Fibroblast of lung (primary cell): ENCODE measurements around the gene MYH2. TPM values are rescaled to one million over a fixed set of nuclear protein-coding genes. Genes with fewer than 3 reads are reported as not detected.

Experiments used
- DNase-seq, 2 donors: peaks; one replicate each; pipeline versions ENCODE4 v3.0.0 to v3.0.0-alpha.2; 2010; ENCODE audit warnings: low read depth in 2 of 2
- H2AFZ ChIP-seq: 2 replicates; pipeline ENCODE4 v1.5.1; 2012; ENCODE audit warnings: low read length, control low read depth, inconsistent platforms
- H3K27ac ChIP-seq: 2 replicates; pipeline ENCODE4 v1.5.1; 2011; ENCODE audit warnings: low read length, control low read depth; ENCODE audit not compliant: insufficient read depth
- H3K27me3 ChIP-seq: 2 replicates; pipeline ENCODE4 v1.5.1; 2011; ENCODE audit warnings: mild to moderate bottlenecking, low read length; ENCODE audit not compliant: control insufficient read depth, insufficient read depth
- H3K36me3 ChIP-seq: 2 replicates; pipeline ENCODE4 v1.5.1; 2011; ENCODE audit warnings: low read length; ENCODE audit not compliant: control insufficient read depth, insufficient read depth
- H3K4me1 ChIP-seq: 2 replicates; pipeline ENCODE4 v1.5.1; 2011; ENCODE audit warnings: low read length; ENCODE audit not compliant: control insufficient read depth, insufficient read depth; ENCODE audit errors: extremely low read depth
- H3K4me2 ChIP-seq: 2 replicates; pipeline ENCODE4 v1.5.1; 2011; ENCODE audit warnings: low read length, control low read depth; ENCODE audit not compliant: insufficient read depth; ENCODE audit errors: extremely low read depth
- H3K4me3 ChIP-seq, 4 experiments: fragments of 200-600 bp in 1 of 4; sonication (generic) in 1 of 4; replicated peaks in 1 of 4; 2 replicates each; pipeline ENCODE4 v1.5.1; 2011 to 2016; ENCODE audit warnings: low read length in 4 of 4, low read depth in 3 of 4, mild to moderate bottlenecking in 3 of 4, control low read depth in 2 of 4, inconsistent platforms in 1 of 4, mixed read lengths in 1 of 4; ENCODE audit not compliant: insufficient read depth in 1 of 4; ENCODE audit errors: control extremely low read depth in 1 of 4
- H3K79me2 ChIP-seq: 2 replicates; pipeline ENCODE4 v1.5.1; 2012; ENCODE audit warnings: mild to moderate bottlenecking, low read length, inconsistent platforms; ENCODE audit not compliant: control insufficient read depth, insufficient read depth
- H3K9ac ChIP-seq: 2 replicates; pipeline ENCODE4 v1.5.1; 2011; ENCODE audit warnings: mild to moderate bottlenecking, low read length, control low read depth; ENCODE audit not compliant: insufficient read depth
- H3K9me3 ChIP-seq: 2 replicates; pipeline ENCODE4 v1.5.1; 2012; ENCODE audit warnings: low read depth, low read length; ENCODE audit not compliant: control insufficient read depth, insufficient read depth
- H4K20me1 ChIP-seq: 2 replicates; pipeline ENCODE4 v1.5.1; 2011; ENCODE audit warnings: low read length; ENCODE audit not compliant: control insufficient read depth, insufficient read depth; ENCODE audit errors: extremely low read depth
- EZH2 ChIP-seq: IDR thresholded peaks from 2 replicates; pipeline ENCODE4 v1.5.1; 2012; ENCODE audit warnings: low read length, control low read depth, mild to moderate bottlenecking; ENCODE audit errors: missing control alignments
- polyA minus RNA-seq: library from RNA; depleted of rRNA, polyadenylated mRNA; stranded (reverse); fragments of >200 nt; gene quantifications from 2 replicates; pipeline ENCODE4 v1.2.3, GENCODE V29; 2011; ENCODE audit warnings: low replicate concordance
- polyA plus RNA-seq, 2 donors: library from polyadenylated mRNA; depleted of rRNA in 1 of 2; stranded (reverse) in 1 of 2; unstranded in 1 of 2; fragments of >200 nt; gene quantifications; 2 replicates each; pipeline ENCODE4 v1.2.1, GENCODE V29; 2011 to 2012; ENCODE audit warnings: missing spikeins in 1 of 2
- total RNA-seq: library from RNA; depleted of rRNA; stranded (reverse); fragments of >200 nt; gene quantifications from 2 replicates; pipeline ENCODE4 v1.2.1, GENCODE V29; 2014
- TF ChIP-seq, protein P1 (sequence below), 2 donors: IDR thresholded peaks in 1 of 2; conservative IDR thresholded peaks in 1 of 2; 1 replicate in 1 of 2; 2 replicates in 1 of 2; pipeline ENCODE4 v1.5.1; 2011 to 2012; ENCODE audit warnings: low read length in 2 of 2, control low read depth in 1 of 2, inconsistent platforms in 1 of 2, low read depth in 1 of 2, mild to moderate bottlenecking in 1 of 2

MYH2 gene
- total RNA-seq = not detected in 2 replicates
- not detected in 2 replicates for polyA plus RNA-seq
- not detected in 2 replicates for polyA plus RNA-seq (2012)
- not detected in 2 replicates for polyA minus RNA-seq

DNA sequence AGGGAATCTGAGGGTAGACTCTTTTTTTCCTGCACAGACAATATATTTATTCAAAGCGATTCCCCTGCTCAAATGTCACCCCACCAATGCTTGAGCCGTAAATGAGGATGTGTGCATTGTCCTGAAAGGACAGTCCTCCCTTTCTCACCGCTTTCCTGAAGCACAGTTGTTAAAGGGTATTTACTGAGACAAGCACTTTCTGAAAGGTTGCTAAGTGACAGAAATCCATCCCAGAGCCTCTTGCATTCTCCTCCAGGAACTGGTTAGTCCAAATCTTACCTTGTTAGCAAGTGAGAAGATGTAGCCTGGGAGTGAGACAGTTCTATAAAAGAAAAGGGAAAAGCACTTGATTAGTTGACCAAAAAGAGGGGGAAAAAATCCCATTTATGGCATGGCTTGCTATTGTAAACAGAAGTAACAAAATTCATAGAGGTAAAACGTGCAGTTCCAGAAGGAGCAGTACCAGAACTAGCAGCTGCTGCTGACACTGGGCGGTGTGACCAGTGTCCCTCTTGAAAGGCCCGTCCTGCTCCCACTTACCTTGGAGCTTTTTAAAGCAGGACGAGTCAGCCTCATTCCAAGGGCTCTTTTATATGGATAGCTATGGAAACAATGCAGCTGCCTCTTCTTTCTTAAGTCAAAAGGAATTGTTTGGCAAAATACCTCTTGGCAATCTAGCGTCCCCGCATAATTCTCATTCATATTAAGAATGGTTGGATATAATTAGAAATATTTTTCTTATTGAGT lies at the start of gene MYH2:
TSS of gene MYH2 (minus strand) at position 563 of the 747 bp plus-strand sequence. CDS start 1,738 bp downstream, outside the sequence.
- Histone ChIP-seq H3K4me1 (no peaks in the 10 kb centered on the region), H3K4me3 (no peak within 1 kb of the TSS), H4K20me1 (no peaks in the 10 kb centered on the region), H2AFZ (no peak within 1 kb of the TSS), H3K36me3 (no peaks in the 10 kb centered on the region), H3K9me3 (no peaks in the 10 kb centered on the region), H3K9ac (no peak within 1 kb of the TSS), H3K4me2 (no peak within 1 kb of the TSS), H3K27ac (no peak within 1 kb of the TSS), H3K79me2 (no peaks in the 10 kb centered on the region), H3K27me3 (no peaks in the 10 kb centered on the region)
- TF ChIP-seq, protein P1, sequence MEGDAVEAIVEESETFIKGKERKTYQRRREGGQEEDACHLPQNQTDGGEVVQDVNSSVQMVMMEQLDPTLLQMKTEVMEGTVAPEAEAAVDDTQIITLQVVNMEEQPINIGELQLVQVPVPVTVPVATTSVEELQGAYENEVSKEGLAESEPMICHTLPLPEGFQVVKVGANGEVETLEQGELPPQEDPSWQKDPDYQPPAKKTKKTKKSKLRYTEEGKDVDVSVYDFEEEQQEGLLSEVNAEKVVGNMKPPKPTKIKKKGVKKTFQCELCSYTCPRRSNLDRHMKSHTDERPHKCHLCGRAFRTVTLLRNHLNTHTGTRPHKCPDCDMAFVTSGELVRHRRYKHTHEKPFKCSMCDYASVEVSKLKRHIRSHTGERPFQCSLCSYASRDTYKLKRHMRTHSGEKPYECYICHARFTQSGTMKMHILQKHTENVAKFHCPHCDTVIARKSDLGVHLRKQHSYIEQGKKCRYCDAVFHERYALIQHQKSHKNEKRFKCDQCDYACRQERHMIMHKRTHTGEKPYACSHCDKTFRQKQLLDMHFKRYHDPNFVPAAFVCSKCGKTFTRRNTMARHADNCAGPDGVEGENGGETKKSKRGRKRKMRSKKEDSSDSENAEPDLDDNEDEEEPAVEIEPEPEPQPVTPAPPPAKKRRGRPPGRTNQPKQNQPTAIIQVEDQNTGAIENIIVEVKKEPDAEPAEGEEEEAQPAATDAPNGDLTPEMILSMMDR (conservative IDR thresholded peaks at IDR 0.05 in 1 of 2, IDR thresholded peaks at IDR 0.05 in 1 of 2; ENCODE audit: low read depth in 1 of 2, low read length in 2 of 2) = no peak
- TF ChIP-seq EZH2 = no peak
- DNase-seq = no peak

DNA sequence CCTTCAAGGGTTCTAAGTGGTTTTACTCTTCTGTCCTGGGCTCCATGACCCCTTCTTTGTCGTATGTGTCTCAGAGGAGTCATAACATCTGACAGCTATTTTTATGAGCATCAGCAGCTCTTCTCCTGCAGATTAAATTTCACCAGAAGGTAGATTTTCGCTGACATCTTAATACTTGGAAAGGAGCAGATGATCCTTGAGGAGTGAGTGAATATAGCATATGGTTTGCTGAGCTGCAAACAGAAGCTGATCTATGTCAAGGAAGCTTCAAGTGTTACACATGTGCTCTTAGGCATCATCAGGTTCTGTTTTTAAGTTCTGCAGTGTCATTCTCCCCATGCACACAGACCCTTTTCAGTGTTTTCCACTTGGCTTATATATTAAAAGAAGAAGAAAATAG lies 49.2 kb upstream of the MYH2 start:
- no peaks in the 10 kb centered on the region for H3K27me3 ChIP-seq
- H3K9me3 ChIP-seq = no peaks in the 10 kb centered on the region
- H3K4me3 ChIP-seq = no peak overlapping the region
- no peaks in the 10 kb centered on the region for H3K79me2 ChIP-seq
- DNase-seq = no peak
- TF ChIP-seq EZH2 = no peak
- TF ChIP-seq, protein P1 (conservative IDR thresholded peaks at IDR 0.05 in 1 of 2, IDR thresholded peaks at IDR 0.05 in 1 of 2; ENCODE audit: low read depth in 1 of 2, low read length in 2 of 2) = no peak
- no peaks in the 10 kb centered on the region for H3K36me3 ChIP-seq
- no peak overlapping the region for H3K9ac ChIP-seq
- no peaks in the 10 kb centered on the region for H3K4me1 ChIP-seq
- no peak overlapping the region for H3K27ac ChIP-seq
- no peak overlapping the region for H2AFZ ChIP-seq
- H3K4me2 ChIP-seq = no peak overlapping the region
- no peaks in the 10 kb centered on the region for H4K20me1 ChIP-seq

DNA sequence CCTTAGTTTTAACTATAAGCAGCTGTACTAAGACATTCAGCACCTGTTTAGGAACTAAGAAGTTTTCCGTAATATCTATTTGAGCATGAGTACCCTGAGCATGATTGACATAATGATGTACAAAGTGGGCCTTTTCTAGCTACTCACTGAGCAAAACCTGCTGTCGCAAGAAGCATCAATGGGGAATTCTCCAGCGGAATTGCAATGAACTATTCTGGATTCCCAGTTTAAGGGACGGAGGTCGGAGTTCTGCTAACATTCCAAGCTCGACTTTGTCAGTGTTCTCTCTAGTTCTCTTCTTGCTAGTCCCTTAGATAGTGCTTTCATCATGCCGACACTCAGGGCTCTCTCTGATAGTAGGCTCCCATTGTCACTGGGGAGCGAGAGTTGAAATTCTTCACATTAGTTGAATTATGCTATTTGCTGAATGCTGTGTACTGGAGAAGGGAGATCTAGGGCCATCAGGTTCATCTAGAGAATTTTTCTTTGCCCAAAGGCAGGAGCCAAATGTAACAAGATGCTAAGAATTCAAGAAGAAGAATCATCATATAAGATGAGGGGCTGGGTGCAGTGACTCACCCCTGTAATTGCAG lies 40.2 kb upstream of the MYH2 start:
- no peaks in the 10 kb centered on the region for H3K4me1 ChIP-seq
- H4K20me1 ChIP-seq = no peaks in the 10 kb centered on the region
- H3K9ac ChIP-seq = no peak overlapping the region
- H3K9me3 ChIP-seq = no peaks in the 10 kb centered on the region
- H3K4me2 ChIP-seq = no peak overlapping the region
- H3K4me3 ChIP-seq = no peak overlapping the region
- no peak overlapping the region for H2AFZ ChIP-seq
- H3K27me3 ChIP-seq = no peaks in the 10 kb centered on the region
- H3K27ac ChIP-seq = no peak overlapping the region
- H3K36me3 ChIP-seq = no peaks in the 10 kb centered on the region
- TF ChIP-seq, protein P1 (conservative IDR thresholded peaks at IDR 0.05 in 1 of 2, IDR thresholded peaks at IDR 0.05 in 1 of 2; ENCODE audit: low read depth in 1 of 2, low read length in 2 of 2) = no peak
- H3K79me2 ChIP-seq = no peaks in the 10 kb centered on the region
- DNase-seq = no peak
